Ovary (tissue), 9 donors: ENCODE measurements around the gene SLFN12. TPM values are rescaled to one million over a fixed set of nuclear protein-coding genes. Genes with fewer than 3 reads are reported as not detected.

Experiments
- DNase-seq, 5 donors: peaks; one replicate each; pipeline ENCODE4 v3.0.0-alpha.2; 2019 to 2020
- H3K27ac ChIP-seq, 2 donors: fragments of 200-600 bp; one replicate each; pipeline versions ENCODE4 v1.5.1 to v1.8.0; 2019 to 2022
- H3K27me3 ChIP-seq: fragments of 200-600 bp; one replicate; pipeline ENCODE4 v1.8.0; 2022
- H3K36me3 ChIP-seq: fragments of 200-600 bp; sonication (generic); one replicate; pipeline ENCODE4 v1.5.1; 2019
- H3K4me1 ChIP-seq: one replicate; pipeline ENCODE4 v1.8.1; 2013; ENCODE audit warnings: mild to moderate bottlenecking, moderate library complexity; ENCODE audit not compliant: insufficient read depth
- H3K4me3 ChIP-seq: fragments of 200-600 bp; sonication (generic); one replicate; pipeline ENCODE4 v1.5.1; 2017
- H3K9me3 ChIP-seq, 2 donors: fragments of 200-600 bp in 1 of 2; sonication (generic) in 1 of 2; one replicate each; pipeline versions ENCODE4 v1.5.1 to v1.8.1; 2013 to 2019; ENCODE audit warnings: mild to moderate bottlenecking in 1 of 2, moderate library complexity in 1 of 2
- EP300 ChIP-seq: sonication (generic); formaldehyde crosslinking; IDR thresholded peaks from one replicate; pipeline ENCODE4 v1.6.1; 2017; ENCODE audit warnings: antibody characterized with exemption
- POLR2A ChIP-seq: fragments of 450-650 bp; IDR thresholded peaks from one replicate; pipeline ENCODE4 v1.6.1; 2017; ENCODE audit warnings: antibody characterized with exemption, mild to moderate bottlenecking, moderate library complexity
- WGBS, 3 donors: extraction: QIAGEN DNeasy Blood & Tissue Kit in 1 of 3; methylation state at CpG; one replicate each; pipeline versions ENCODE4 v1.1.5 to v1.1.7; 2013 to 2017; 5-methylcytosine and 5-hydroxymethylcytosine counted together
- intact Hi-C, 4 donors: fragments of 100-400 bp; cut with DNase I; formaldehyde crosslinking; loops; one replicate each; pipeline versions ENCODE4 v1.11.0 to v1.15.1; 2022 to 2023
- polyA plus RNA-seq, 2 donors: library from polyadenylated mRNA; stranded (reverse); fragments of 200-250 nt in 1 of 2; fragments of 350-450 nt in 1 of 2; fragmentation: Illumina TruSeq in 1 of 2; extraction: RNeasy Lipid Tissue Mini Kit (QIAGEN cat#74804) in 1 of 2; gene quantifications; one replicate each; pipeline ENCODE4 v1.2.3, GENCODE V29; 2013 to 2014
- total RNA-seq, 7 donors: library from RNA; depleted of rRNA in 2 of 7; stranded (reverse); fragments of >200 nt in 2 of 7; fragmentation: NEBNext Ultra II Directional in 3 of 7; extraction: Animal tissue kit (Norgen Biotek cat#: 25700) in 3 of 7; gene quantifications; one replicate each; pipeline versions ENCODE4 v1.1.0 to v1.2.4, GENCODE V29; 2016 to 2023
- TF ChIP-seq, protein P1 (sequence below), 3 donors: fragments of 450-650 bp in 2 of 3; fragments of 200-600 bp in 1 of 3; IDR thresholded peaks; one replicate each; pipeline versions ENCODE4 v1.5.1 to v1.8.0; 2016 to 2022; ENCODE audit warnings: antibody characterized with exemption in 3 of 3, mild to moderate bottlenecking in 1 of 3
- donor health status: DM: no; HTN: no; CAD: no; lungs with moderate emphysema.
- donor health status: DM: no; HTN: no; CAD: no.
- donor health status: Bipolar disorder and iron deficiency.
- donor health status: DM: yes; HTN: yes; CAD: no.
- donor health status: DM: no; HTN: no; CAD: no.
- donor health status: DM: yes; HTN: yes; CAD: no.

Gene SLFN12
- total and polyA plus RNA-seq, 9 donors = 4.4 to 11.3 (median 7.8) TPM

DNA sequence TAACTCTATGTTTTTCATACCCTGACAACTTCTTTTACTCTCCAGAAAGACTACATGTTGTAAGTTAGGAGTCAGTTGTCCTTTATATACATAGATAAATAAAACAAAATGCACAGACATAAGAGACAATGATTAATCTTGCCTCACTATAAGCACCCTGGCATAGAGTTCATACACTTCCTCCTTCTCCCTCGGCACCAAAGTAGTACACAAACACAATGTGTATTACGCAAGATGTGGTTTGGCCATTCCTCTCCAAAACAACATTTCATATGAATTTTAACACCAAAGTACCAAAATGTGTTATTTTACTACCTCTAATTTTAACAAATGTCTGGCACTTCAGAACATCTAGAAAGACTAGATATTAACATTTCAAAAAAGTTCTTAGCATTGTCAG is 41.6 kb downstream of the SLFN12 start:
- WGBS, 3 donors = 47 to 79% (median 54%) methylated on average over 2 of the region's 2 CpGs
- no peaks in the 10 kb centered on the region for H3K36me3 ChIP-seq
- H3K9me3 ChIP-seq = no peaks in the 10 kb centered on the region
- intact Hi-C loops = no loop called here
- H3K4me3 ChIP-seq = no peak overlapping the region
- H3K27me3 ChIP-seq = no peaks in the 10 kb centered on the region
- no peak for DNase-seq
- TF ChIP-seq EP300 = no peak
- TF ChIP-seq, protein P1, sequence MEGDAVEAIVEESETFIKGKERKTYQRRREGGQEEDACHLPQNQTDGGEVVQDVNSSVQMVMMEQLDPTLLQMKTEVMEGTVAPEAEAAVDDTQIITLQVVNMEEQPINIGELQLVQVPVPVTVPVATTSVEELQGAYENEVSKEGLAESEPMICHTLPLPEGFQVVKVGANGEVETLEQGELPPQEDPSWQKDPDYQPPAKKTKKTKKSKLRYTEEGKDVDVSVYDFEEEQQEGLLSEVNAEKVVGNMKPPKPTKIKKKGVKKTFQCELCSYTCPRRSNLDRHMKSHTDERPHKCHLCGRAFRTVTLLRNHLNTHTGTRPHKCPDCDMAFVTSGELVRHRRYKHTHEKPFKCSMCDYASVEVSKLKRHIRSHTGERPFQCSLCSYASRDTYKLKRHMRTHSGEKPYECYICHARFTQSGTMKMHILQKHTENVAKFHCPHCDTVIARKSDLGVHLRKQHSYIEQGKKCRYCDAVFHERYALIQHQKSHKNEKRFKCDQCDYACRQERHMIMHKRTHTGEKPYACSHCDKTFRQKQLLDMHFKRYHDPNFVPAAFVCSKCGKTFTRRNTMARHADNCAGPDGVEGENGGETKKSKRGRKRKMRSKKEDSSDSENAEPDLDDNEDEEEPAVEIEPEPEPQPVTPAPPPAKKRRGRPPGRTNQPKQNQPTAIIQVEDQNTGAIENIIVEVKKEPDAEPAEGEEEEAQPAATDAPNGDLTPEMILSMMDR (IDR thresholded peaks at IDR 0.05) = no peak
- TF ChIP-seq POLR2A = no peak
- no peaks in the 10 kb centered on the region for H3K4me1 ChIP-seq
- H3K27ac ChIP-seq = no peak overlapping the region

GRCh38 chr17:35390156-35390555 is 42.1 kb downstream of the SLFN12 start:
- 60 to 82% (median 76%) methylated on average over 2 of the region's 2 CpGs for WGBS, 3 donors
- Histone ChIP-seq H3K27ac (no peak overlapping the region), H3K27me3 (no peaks in the 10 kb centered on the region), H3K4me1 (no peaks in the 10 kb centered on the region), H3K36me3 (no peaks in the 10 kb centered on the region), H3K4me3 (no peak overlapping the region), H3K9me3 (no peaks in the 10 kb centered on the region)
- intact Hi-C loops = no loop called here
- TF ChIP-seq POLR2A = no peak
- no peak for DNase-seq

GRCh38 chr17:35387496-35387895 is 44.8 kb downstream of the SLFN12 start:
- TF ChIP-seq, protein P1 (IDR thresholded peaks at IDR 0.05) = no peak
- TF ChIP-seq EP300 = no peak
- TF ChIP-seq POLR2A = no peak
- DNase-seq = no peak
- H3K27me3 ChIP-seq = no peaks in the 10 kb centered on the region
- H3K27ac ChIP-seq = no peak overlapping the region
- H3K9me3 ChIP-seq = no peaks in the 10 kb centered on the region
- H3K4me1 ChIP-seq = no peaks in the 10 kb centered on the region
- no peaks in the 10 kb centered on the region for H3K36me3 ChIP-seq
- intact Hi-C loops = no loop called here
- H3K4me3 ChIP-seq = no peak overlapping the region

GRCh38 chr17:35377706-35378105 is 54.6 kb downstream of the SLFN12 start:
- no peaks in the 10 kb centered on the region for H3K36me3 ChIP-seq
- no peaks in the 10 kb centered on the region for H3K4me1 ChIP-seq
- no peaks in the 10 kb centered on the region for H3K27me3 ChIP-seq
- no peak overlapping the region for H3K4me3 ChIP-seq
- intact Hi-C loops = no loop called here
- TF ChIP-seq EP300 = no peak
- no peak for TF ChIP-seq POLR2A
- TF ChIP-seq, protein P1 (IDR thresholded peaks at IDR 0.05) = no peak
- H3K27ac ChIP-seq = no peak overlapping the region
- H3K9me3 ChIP-seq = no peaks in the 10 kb centered on the region
- no peak for DNase-seq
- WGBS, 3 donors = 83 to 86% (median 84%) methylated on average over 3 of the region's 3 CpGs

DNA sequence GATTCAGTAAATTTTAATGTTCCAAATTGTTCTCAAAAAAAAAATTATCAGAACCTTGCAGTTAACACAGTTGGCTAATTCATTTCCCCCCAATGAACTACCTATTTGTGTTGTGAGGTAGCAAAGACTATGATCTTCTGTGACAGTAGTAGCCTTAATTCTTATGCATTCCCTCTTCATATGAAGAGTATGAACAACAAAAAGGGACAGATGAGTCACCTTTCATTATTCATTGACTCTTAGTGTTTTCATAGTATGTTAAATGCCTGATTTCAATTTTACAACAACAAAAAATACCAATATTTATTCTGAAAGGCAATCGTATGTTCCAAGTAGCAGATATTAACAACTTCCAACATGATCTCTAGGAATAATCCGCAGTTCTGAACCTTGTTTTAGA is 55.2 kb downstream of the SLFN12 start:
- intact Hi-C loops = no loop called here
- TF ChIP-seq, protein P1 (IDR thresholded peaks at IDR 0.05) = no peak
- no peak for TF ChIP-seq POLR2A
- no peak for TF ChIP-seq EP300
- no peak overlapping the region for H3K27ac ChIP-seq

More for the DNA sequence above, 55.2 kb downstream of the SLFN12 start:
- Histone ChIP-seq H3K4me1 (no peaks in the 10 kb centered on the region), H3K9me3 (no peaks in the 10 kb centered on the region), H3K4me3 (no peak overlapping the region), H3K36me3 (no peaks in the 10 kb centered on the region), H3K27me3 (no peaks in the 10 kb centered on the region)
- WGBS, 3 donors = 76 to 85% (median 82%) methylated on average over 2 of the region's 2 CpGs
- DNase-seq = no peak
